Uterus (tissue), 4 donors: ENCODE measurements around the gene GHRL. TPM values are rescaled to one million over a fixed set of nuclear protein-coding genes. Genes with fewer than 3 reads are reported as not detected.
A peak's percentile ranks its signal among the peaks of the same experiment; 100 is the strongest.

ENCODE experiments used
- DNase-seq, 2 donors: peaks; one replicate each; pipeline ENCODE4 v3.0.0-alpha.2; 2019 to 2020
- H3K27ac ChIP-seq, 2 donors: fragments of 200-600 bp; sonication (generic); 1 replicate in 1 of 2; 2 replicates in 1 of 2; pipeline ENCODE4 v1.5.1; 2016 to 2018
- H3K27me3 ChIP-seq, 2 donors: fragments of 200-600 bp; sonication (generic); one replicate each; pipeline ENCODE4 v1.5.1; 2018 to 2019; ENCODE audit warnings: control low read depth in 1 of 2
- H3K36me3 ChIP-seq, 2 donors: fragments of 200-600 bp; sonication (generic); one replicate each; pipeline ENCODE4 v1.5.1; 2019; ENCODE audit warnings: control low read depth in 1 of 2
- H3K4me1 ChIP-seq, 2 donors: fragments of 200-600 bp; sonication (generic); one replicate each; pipeline ENCODE4 v1.5.1; 2018 to 2019; ENCODE audit warnings: control low read depth in 1 of 2
- H3K4me3 ChIP-seq, 2 donors: fragments of 200-600 bp; sonication (generic); 1 replicate in 1 of 2; 2 replicates in 1 of 2; pipeline ENCODE4 v1.5.1; 2018 to 2019; ENCODE audit warnings: mild to moderate bottlenecking in 1 of 2
- H3K9me3 ChIP-seq, 2 donors: fragments of 200-600 bp; sonication (generic); one replicate each; pipeline ENCODE4 v1.5.1; 2019; ENCODE audit warnings: control low read depth in 1 of 2
- CTCF ChIP-seq, 4 experiments: fragments of 200-600 bp in 2 of 4; fragments of 450-650 bp in 2 of 4; sonication (generic) in 2 of 4; IDR thresholded peaks; one replicate each; pipeline ENCODE4 v1.5.1; 2016 to 2019; ENCODE audit warnings: antibody characterized with exemption in 4 of 4, mild to moderate bottlenecking in 2 of 4, moderate library complexity in 1 of 4
- POLR2A ChIP-seq, 2 donors: fragments of 450-650 bp; IDR thresholded peaks; one replicate each; pipeline ENCODE4 v1.6.1; 2016; ENCODE audit warnings: antibody characterized with exemption in 2 of 2, mild to moderate bottlenecking in 1 of 2, moderate library complexity in 1 of 2
- intact Hi-C: fragments of 100-400 bp; cut with DNase I; formaldehyde crosslinking; loops from one replicate; pipeline ENCODE4 v1.15.1; 2023; ENCODE audit warnings: low total_unique reads
- total RNA-seq, 4 donors: library from RNA; depleted of rRNA in 3 of 4; stranded (reverse); fragments of >200 nt in 3 of 4; gene quantifications; one replicate each; pipeline versions ENCODE4 v1.1.0 to v1.2.4, GENCODE V29; 2014 to 2023
- donor health status: DM: yes; HTN: yes; CAD: no.

The GHRL gene
- total RNA-seq, 4 donors from 2014 or later = 7.9 TPM; not detected in 3

DNA sequence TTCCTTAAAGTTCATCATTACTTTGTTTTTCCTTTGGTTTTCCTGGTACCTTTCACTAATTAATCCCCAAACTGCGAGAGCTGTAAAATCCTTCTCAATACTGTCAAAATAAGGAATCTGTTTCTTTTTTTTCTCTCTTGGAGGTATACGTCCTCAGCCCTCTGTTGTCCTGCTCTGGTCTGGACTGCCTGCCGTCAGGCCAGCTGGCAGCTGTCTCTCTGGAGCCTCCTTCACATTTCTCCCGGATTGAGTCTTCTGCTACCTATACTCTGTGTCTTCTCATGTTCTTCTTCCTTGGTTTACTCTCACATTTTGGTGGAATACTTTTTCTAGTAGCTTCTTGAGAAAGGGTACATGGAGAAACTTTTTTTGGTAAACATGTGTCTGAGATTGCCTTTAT is 30.7 kb downstream of the GHRL start:
- no peak overlapping the region for H3K4me3 ChIP-seq
- intact Hi-C loops = no loop called here
- H3K27ac ChIP-seq = peak overlapping the region; percentile 4 to 41
- no peak for DNase-seq
- H3K27me3 ChIP-seq = no peaks in the 10 kb centered on the region
- TF ChIP-seq POLR2A (IDR thresholded peaks at IDR 0.05) (no peak), CTCF (IDR thresholded peaks at IDR 0.05) (no peak)
- H3K36me3 ChIP-seq = no peaks in the 10 kb centered on the region
- no peaks in the 10 kb centered on the region for H3K9me3 ChIP-seq
- H3K4me1 ChIP-seq = no peaks in the 10 kb centered on the region

GRCh38 chr3:10260211-10260701 is 32.5 kb downstream of the GHRL start:
- intact Hi-C loops = no loop called here
- no peak for TF ChIP-seq POLR2A (IDR thresholded peaks at IDR 0.05)
- no peak for TF ChIP-seq CTCF (IDR thresholded peaks at IDR 0.05)
- Histone ChIP-seq H3K9me3 (no peaks in the 10 kb centered on the region), H3K4me3 (no peak overlapping the region), H3K27ac (no peak overlapping the region), H3K36me3 (no peaks in the 10 kb centered on the region), H3K4me1 (no peaks in the 10 kb centered on the region), H3K27me3 (no peaks in the 10 kb centered on the region)
- no peak for DNase-seq

- Histone ChIP-seq H3K4me3 (no peak overlapping the region), H3K9me3 (no peaks in the 10 kb centered on the region), H3K27ac (no peak overlapping the region), H3K4me1 (no peaks in the 10 kb centered on the region), H3K36me3 (no peaks in the 10 kb centered on the region), H3K27me3 (no peaks in the 10 kb centered on the region)
- no peak for DNase-seq
- no peak for TF ChIP-seq CTCF (IDR thresholded peaks at IDR 0.05)
- no peak for TF ChIP-seq POLR2A (IDR thresholded peaks at IDR 0.05)
- intact Hi-C loops = no loop called here
Measured at GRCh38 chr3:10259798-10260197, 32.9 kb downstream of the GHRL start.

- no peaks in the 10 kb centered on the region for H3K36me3 ChIP-seq
- DNase-seq = no peak
- H3K9me3 ChIP-seq = no peaks in the 10 kb centered on the region
- intact Hi-C loops = no loop called here
- TF ChIP-seq POLR2A (IDR thresholded peaks at IDR 0.05) = no peak
- TF ChIP-seq CTCF (IDR thresholded peaks at IDR 0.05) = no peak
- H3K27ac ChIP-seq = no peak overlapping the region
- no peak overlapping the region for H3K4me3 ChIP-seq
- H3K27me3 ChIP-seq = no peaks in the 10 kb centered on the region
- no peaks in the 10 kb centered on the region for H3K4me1 ChIP-seq
Measured at GRCh38 chr3:10259036-10259435, 33.7 kb downstream of the GHRL start.

DNA sequence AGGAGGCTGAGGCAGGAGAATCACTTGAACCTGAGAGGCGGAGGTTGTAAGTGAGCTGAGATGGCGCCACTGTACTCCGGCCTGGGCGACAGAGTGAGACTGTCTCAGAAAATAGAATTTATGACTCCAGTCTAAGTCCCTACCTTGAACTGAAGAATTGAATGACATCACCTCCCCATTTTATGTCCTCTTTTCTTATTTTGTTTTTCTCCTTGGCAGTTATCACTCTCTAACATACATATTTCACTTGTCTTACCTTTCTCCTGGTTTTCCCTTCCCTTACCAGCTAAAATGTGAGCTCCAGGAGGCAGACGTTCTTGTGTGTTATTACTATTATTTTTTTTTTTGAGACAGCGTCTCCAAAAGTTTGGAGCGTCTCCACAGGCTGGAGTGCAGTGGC is 36.9 kb downstream of the GHRL start:
- DNase-seq = no peak
- H3K36me3 ChIP-seq = no peaks in the 10 kb centered on the region
- intact Hi-C loops = no loop called here
- H3K9me3 ChIP-seq = no peaks in the 10 kb centered on the region
- no peaks in the 10 kb centered on the region for H3K27me3 ChIP-seq
- H3K4me3 ChIP-seq = no peak overlapping the region
- TF ChIP-seq CTCF (IDR thresholded peaks at IDR 0.05) (no peak), POLR2A (IDR thresholded peaks at IDR 0.05) (no peak)
- no peak overlapping the region for H3K27ac ChIP-seq
- no peaks in the 10 kb centered on the region for H3K4me1 ChIP-seq
